ENCODE measurements around the gene HOMER1. TPM values are rescaled to one million over a fixed set of nuclear protein-coding genes. Genes with fewer than 3 reads are reported as not detected.

Gene HOMER1
- total RNA-seq, 1 donor from 2014 or later = 22.3 TPM

DNA sequence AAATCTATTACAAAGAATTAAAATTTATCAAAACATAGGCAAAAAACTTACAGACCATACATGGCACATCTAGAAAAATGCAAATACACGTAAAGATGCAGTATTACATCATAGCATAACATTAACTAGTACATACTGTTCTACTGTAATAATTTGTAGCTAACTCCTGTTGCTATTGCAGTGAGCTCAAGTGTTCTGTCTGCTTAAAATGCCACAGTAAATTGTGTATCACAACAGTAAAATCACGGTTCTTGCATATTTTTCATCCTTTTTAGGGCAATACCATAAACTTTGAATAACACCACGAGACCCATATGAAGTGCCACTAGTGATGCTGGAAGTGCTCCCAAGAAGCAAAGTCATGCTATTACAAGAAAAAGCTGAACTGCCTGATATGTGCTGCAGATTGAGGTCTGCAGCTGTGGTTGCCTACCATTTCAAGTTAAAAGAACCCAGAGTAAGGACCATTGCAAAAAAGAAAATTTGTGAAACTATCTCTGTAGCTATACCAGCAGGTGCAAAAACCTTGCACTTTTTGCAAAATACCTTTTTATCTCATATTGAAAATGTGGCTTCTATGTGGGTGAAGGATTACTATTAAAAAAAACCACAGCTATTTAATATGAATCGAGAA, 14.2 kb downstream of the HOMER1 start:
- TF ChIP-seq, protein P1, sequence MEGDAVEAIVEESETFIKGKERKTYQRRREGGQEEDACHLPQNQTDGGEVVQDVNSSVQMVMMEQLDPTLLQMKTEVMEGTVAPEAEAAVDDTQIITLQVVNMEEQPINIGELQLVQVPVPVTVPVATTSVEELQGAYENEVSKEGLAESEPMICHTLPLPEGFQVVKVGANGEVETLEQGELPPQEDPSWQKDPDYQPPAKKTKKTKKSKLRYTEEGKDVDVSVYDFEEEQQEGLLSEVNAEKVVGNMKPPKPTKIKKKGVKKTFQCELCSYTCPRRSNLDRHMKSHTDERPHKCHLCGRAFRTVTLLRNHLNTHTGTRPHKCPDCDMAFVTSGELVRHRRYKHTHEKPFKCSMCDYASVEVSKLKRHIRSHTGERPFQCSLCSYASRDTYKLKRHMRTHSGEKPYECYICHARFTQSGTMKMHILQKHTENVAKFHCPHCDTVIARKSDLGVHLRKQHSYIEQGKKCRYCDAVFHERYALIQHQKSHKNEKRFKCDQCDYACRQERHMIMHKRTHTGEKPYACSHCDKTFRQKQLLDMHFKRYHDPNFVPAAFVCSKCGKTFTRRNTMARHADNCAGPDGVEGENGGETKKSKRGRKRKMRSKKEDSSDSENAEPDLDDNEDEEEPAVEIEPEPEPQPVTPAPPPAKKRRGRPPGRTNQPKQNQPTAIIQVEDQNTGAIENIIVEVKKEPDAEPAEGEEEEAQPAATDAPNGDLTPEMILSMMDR (IDR thresholded peaks at IDR 0.05; ENCODE audit: unreplicated experiment) = no peak
- DNase-seq (ENCODE audit: low spot score, unreplicated experiment) = no peak
- no peaks in the 10 kb centered on the region for H3K27me3 Mint-ChIP-seq
- no peak overlapping the region for H3K4me3 Mint-ChIP-seq (ENCODE audit: low read depth)
- H3K9me3 Mint-ChIP-seq (ENCODE audit: low read depth) = no peaks in the 10 kb centered on the region
- H3K4me1 Mint-ChIP-seq (ENCODE audit: low read depth) = peaks cover 24% of the 10 kb centered on the region
- H3K27ac Mint-ChIP-seq = no peak overlapping the region
- no peaks in the 10 kb centered on the region for H3K36me3 Mint-ChIP-seq (ENCODE audit: insufficient read depth)

GRCh38 chr5:79495311-79495710, 18.6 kb downstream of the HOMER1 start:
- H3K36me3 Mint-ChIP-seq (ENCODE audit: insufficient read depth) = peaks cover 4% of the 10 kb centered on the region
- no peak for DNase-seq (ENCODE audit: low spot score, unreplicated experiment)
- TF ChIP-seq, protein P1 (IDR thresholded peaks at IDR 0.05; ENCODE audit: unreplicated experiment) = no peak
- peak overlapping the region; percentile 1 for H3K4me3 Mint-ChIP-seq (ENCODE audit: low read depth)
- peaks cover 7% of the 10 kb centered on the region for H3K9me3 Mint-ChIP-seq (ENCODE audit: low read depth)
- H3K4me1 Mint-ChIP-seq (ENCODE audit: low read depth) = peaks cover 27% of the 10 kb centered on the region
- no peaks in the 10 kb centered on the region for H3K27me3 Mint-ChIP-seq
- peak overlapping the region; percentile 8 for H3K27ac Mint-ChIP-seq

- Mint-ChIP-seq H3K4me3 (ENCODE audit: low read depth) (no peak overlapping the region), H3K4me1 (ENCODE audit: low read depth) (peaks cover 27% of the 10 kb centered on the region), H3K36me3 (ENCODE audit: insufficient read depth) (peaks cover 4% of the 10 kb centered on the region), H3K9me3 (ENCODE audit: low read depth) (peaks cover 7% of the 10 kb centered on the region), H3K27ac (peak overlapping the region; percentile 42), H3K27me3 (no peaks in the 10 kb centered on the region)
- DNase-seq (ENCODE audit: low spot score, unreplicated experiment) = no peak
- TF ChIP-seq, protein P1 (IDR thresholded peaks at IDR 0.05; ENCODE audit: unreplicated experiment) = no peak
Measured at GRCh38 chr5:79493596-79494345, 20.2 kb downstream of the HOMER1 start.

GRCh38 chr5:79491690-79492317, 22.1 kb downstream of the HOMER1 start:
- H3K27me3 Mint-ChIP-seq = no peaks in the 10 kb centered on the region
- H3K4me1 Mint-ChIP-seq (ENCODE audit: low read depth) = peaks cover 32% of the 10 kb centered on the region
- H3K27ac Mint-ChIP-seq = no peak overlapping the region
- H3K36me3 Mint-ChIP-seq (ENCODE audit: insufficient read depth) = peaks cover 4% of the 10 kb centered on the region
- no peak overlapping the region for H3K4me3 Mint-ChIP-seq (ENCODE audit: low read depth)
- TF ChIP-seq, protein P1 (IDR thresholded peaks at IDR 0.05; ENCODE audit: unreplicated experiment) = no peak
- peaks cover 7% of the 10 kb centered on the region for H3K9me3 Mint-ChIP-seq (ENCODE audit: low read depth)
- no peak for DNase-seq (ENCODE audit: low spot score, unreplicated experiment)

GRCh38 chr5:79490323-79490936, 23.5 kb downstream of the HOMER1 start:
- Mint-ChIP-seq H3K36me3 (ENCODE audit: insufficient read depth) (peaks cover 4% of the 10 kb centered on the region), H3K4me3 (ENCODE audit: low read depth) (no peak overlapping the region), H3K27me3 (no peaks in the 10 kb centered on the region), H3K9me3 (ENCODE audit: low read depth) (peaks cover 7% of the 10 kb centered on the region), H3K4me1 (ENCODE audit: low read depth) (peaks cover 21% of the 10 kb centered on the region), H3K27ac (no peak overlapping the region)
- no peak for DNase-seq (ENCODE audit: low spot score, unreplicated experiment)
- TF ChIP-seq, protein P1 (IDR thresholded peaks at IDR 0.05; ENCODE audit: unreplicated experiment) = no peak
